PC-3 (cell line): ENCODE measurements around the gene CRY2. TPM values are rescaled to one million over a fixed set of nuclear protein-coding genes. Genes with fewer than 3 reads are reported as not detected.

Experiments used
- ATAC-seq: fragments of 200-7000 bp; cut with Tn5 transposase; 2 replicates; pipeline ENCODE4 v1.9.1; 2020; ENCODE audit warnings: mild to moderate bottlenecking, moderate library complexity
- BruUV-seq: library from RNA; stranded (reverse); fragments of 400-500 nt; replicated peaks from 2 replicates; lab custom pipeline; 2021; lab: Mats Ljungman, UMichigan
- CTCF ChIA-PET: fragments of 300-600 bp; sonication (Branson Sonifier 250); formaldehyde crosslinking; loops from one replicate; lab custom pipeline; 2022; ENCODE audit warnings: antibody characterized with exemption; lab: Charles Lee
- POLR2A ChIA-PET: fragments of 300-600 bp; sonication (Branson Sonifier 250); formaldehyde crosslinking; loops from one replicate; lab custom pipeline; 2022; ENCODE audit warnings: antibody characterized with exemption; ENCODE audit not compliant: unreplicated experiment; lab: Charles Lee
- DNase-seq: peaks from one replicate; pipeline ENCODE4 v3.0.0-alpha.2; 2015
- H2AFZ ChIP-seq: fragments of 300-600 bp; sonication (generic); 2 replicates; pipeline ENCODE4 v1.6.0; 2016; ENCODE audit warnings: antibody characterized with exemption, low read length
- H3F3A ChIP-seq: fragments of 300-600 bp; sonication (generic); one replicate; pipeline ENCODE4 v1.6.0; 2017; ENCODE audit warnings: antibody characterized with exemption, low read length, control low read depth, mild to moderate bottlenecking; ENCODE audit not compliant: unreplicated experiment
- H3K27ac ChIP-seq: fragments of 300-600 bp; sonication (generic); 2 replicates; pipeline ENCODE4 v1.5.1; 2016; ENCODE audit warnings: mild to moderate bottlenecking, low read length
- H3K27me3 ChIP-seq: fragments of 300-600 bp; sonication (generic); 2 replicates; pipeline ENCODE4 v1.6.1; 2016; ENCODE audit warnings: low read length, mixed read lengths
- H3K36me3 ChIP-seq: fragments of 300-600 bp; sonication (generic); 2 replicates; pipeline ENCODE4 v1.6.1; 2016; ENCODE audit warnings: low read depth, mixed run types, low read length, mixed read lengths
- H3K4me1 ChIP-seq: fragments of 300-600 bp; sonication (generic); 2 replicates; pipeline ENCODE4 v1.5.1; 2016; ENCODE audit warnings: low read length; ENCODE audit not compliant: insufficient read depth
- H3K4me2 ChIP-seq: fragments of 300-600 bp; sonication (generic); 2 replicates; pipeline ENCODE4 v1.6.0; 2016; ENCODE audit warnings: low read length
- H3K4me3 ChIP-seq: fragments of 300-600 bp; sonication (generic); 2 replicates; pipeline ENCODE4 v1.5.1; 2016; ENCODE audit warnings: mild to moderate bottlenecking, low read length, mixed read lengths
- H3K79me2 ChIP-seq: fragments of 300-600 bp; sonication (generic); 2 replicates; pipeline ENCODE4 v1.6.1; 2017; ENCODE audit warnings: low read length, mixed read lengths
- H3K9ac ChIP-seq: fragments of 300-600 bp; sonication (generic); 2 replicates; pipeline ENCODE4 v1.6.0; 2016; ENCODE audit warnings: mild to moderate bottlenecking, low read length
- H3K9me2 ChIP-seq: fragments of 300-600 bp; sonication (generic); replicated peaks from 2 replicates; pipeline ENCODE4 v1.6.1; 2016; ENCODE audit warnings: mixed run types, low read length, mixed read lengths
- H3K9me3 ChIP-seq: fragments of 300-600 bp; sonication (generic); 2 replicates; pipeline ENCODE4 v1.6.1; 2016; ENCODE audit warnings: low read length, mixed read lengths
- H4K20me1 ChIP-seq: fragments of 300-600 bp; sonication (generic); 2 replicates; pipeline ENCODE4 v1.6.1; 2016; ENCODE audit warnings: low read length, mixed read lengths
- CTCF ChIP-seq: fragments of 300-600 bp; sonication (generic); conservative IDR thresholded peaks from 2 replicates; pipeline ENCODE4 v1.5.1; 2017; ENCODE audit warnings: antibody characterized with exemption, low read depth, mild to moderate bottlenecking, low read length
- EZH2 ChIP-seq: fragments of 300-600 bp; sonication (generic); IDR thresholded peaks from one replicate; pipeline ENCODE4 v1.6.1; 2017; ENCODE audit warnings: antibody characterized with exemption, mild to moderate bottlenecking, low read length; ENCODE audit not compliant: unreplicated experiment
- EZH2phosphoT487 ChIP-seq: fragments of 300-600 bp; sonication (generic); IDR thresholded peaks from 2 replicates; pipeline ENCODE4 v1.6.1; 2018; ENCODE audit warnings: mild to moderate bottlenecking, antibody characterized with exemption, low read length, borderline replicate concordance
- intact Hi-C: fragments of 100-400 bp; cut with micrococcal nuclease; formaldehyde crosslinking; loops from 2 replicates; pipeline ENCODE4 v1.9.0; 2023
- total RNA-seq: library from RNA; depleted of rRNA; stranded (reverse); fragments of >200 nt; gene quantifications from 2 replicates; pipeline ENCODE4 v1.2.3, GENCODE V29; 2014

CRY2 gene
- total RNA-seq, 1 experiment from 2014 or later = 9.5 TPM

GRCh38 chr11:45925550-45925949, 78.3 kb downstream of the CRY2 start:
- Histone ChIP-seq H3K36me3 (no peaks in the 10 kb centered on the region), H3K9me3 (no peaks in the 10 kb centered on the region), H3K27me3 (no peaks in the 10 kb centered on the region), H3F3A (no peaks in the 10 kb centered on the region), H4K20me1 (no peaks in the 10 kb centered on the region), H3K4me3 (no peak overlapping the region), H3K9me2 (no peaks in the 10 kb centered on the region), H3K9ac (no peak overlapping the region), H3K79me2 (peaks cover 5% of the 10 kb centered on the region; the same call in 1 of the 2 replicates), H3K4me1 (peaks cover 7% of the 10 kb centered on the region; the same call in 1 of the 2 replicates), H3K4me2 (no peak overlapping the region), H2AFZ (no peak overlapping the region), H3K27ac (no peak overlapping the region)
- POLR2A ChIA-PET = interaction anchor here (0.6 kb wide), 1 partner anchor 318 kb away, joined by 3 read pairs; no protein-coding TSS in a partner anchor
- ATAC-seq (no peak), DNase-seq (no peak)
- TF ChIP-seq CTCF (no peak), EZH2 (no peak), EZH2phosphoT487 (no peak)
- BruUV-seq = no TSS peak
- CTCF ChIA-PET = no interaction called here
- intact Hi-C loops = no loop called here

- no peak overlapping the region for H3K9ac ChIP-seq
- H2AFZ ChIP-seq = no peak overlapping the region
- no peaks in the 10 kb centered on the region for H3K9me2 ChIP-seq
- no TSS peak for BruUV-seq
- no peak overlapping the region for H3K4me2 ChIP-seq
- DNase-seq (no peak), ATAC-seq (no peak)
- H3K4me3 ChIP-seq = no peak overlapping the region
- H3K27me3 ChIP-seq = no peaks in the 10 kb centered on the region
- H3K36me3 ChIP-seq = no peaks in the 10 kb centered on the region
- H3K4me1 ChIP-seq = peaks cover 7% of the 10 kb centered on the region; the same call in 1 of the 2 replicates
- POLR2A ChIA-PET = interaction anchor here (0.6 kb wide), 1 partner anchor 317 kb away, joined by 3 read pairs; no protein-coding TSS in a partner anchor
- H3K79me2 ChIP-seq = peaks cover 5% of the 10 kb centered on the region; the same call in 1 of the 2 replicates
- H3K27ac ChIP-seq = no peak overlapping the region
- intact Hi-C loops = no loop called here
- TF ChIP-seq EZH2 = no peak
- TF ChIP-seq CTCF = no peak
- no peak for TF ChIP-seq EZH2phosphoT487
- no peaks in the 10 kb centered on the region for H4K20me1 ChIP-seq
- H3F3A ChIP-seq = no peaks in the 10 kb centered on the region
- no peaks in the 10 kb centered on the region for H3K9me3 ChIP-seq
- CTCF ChIA-PET = no interaction called here
These were observed 78.7 kb downstream of the CRY2 start for GRCh38 chr11:45926001-45926401.

- H3F3A ChIP-seq = no peaks in the 10 kb centered on the region
- POLR2A ChIA-PET = no interaction called here
- H3K36me3 ChIP-seq = no peaks in the 10 kb centered on the region
- H4K20me1 ChIP-seq = no peaks in the 10 kb centered on the region
- BruUV-seq = no TSS peak
- ATAC-seq = no peak
- no peak overlapping the region for H3K4me2 ChIP-seq
- CTCF ChIA-PET = no interaction called here
- intact Hi-C loops = no loop called here
- H3K79me2 ChIP-seq = peaks cover 5% of the 10 kb centered on the region; the same call in 1 of the 2 replicates
- DNase-seq = no peak
- TF ChIP-seq CTCF (no peak), EZH2 (no peak), EZH2phosphoT487 (no peak)
- H3K9me2 ChIP-seq = no peaks in the 10 kb centered on the region
- no peak overlapping the region for H3K27ac ChIP-seq
- H3K4me3 ChIP-seq = no peak overlapping the region
- H3K27me3 ChIP-seq = no peaks in the 10 kb centered on the region
- H2AFZ ChIP-seq = no peak overlapping the region
- no peaks in the 10 kb centered on the region for H3K9me3 ChIP-seq
- H3K9ac ChIP-seq = no peak overlapping the region
- peaks cover 7% of the 10 kb centered on the region; the same call in 1 of the 2 replicates for H3K4me1 ChIP-seq
These were observed 79.5 kb downstream of the CRY2 start for GRCh38 chr11:45926536-45927331.
